Stimulated activated CD4-positive, alpha-beta T cell treated with anti-CD3 and anti-CD28 coated beads, Interleukin-12 subunit alpha, Interleukin-12 subunit beta, amount 100 ng/mL, for 4 hours (primary cell): ENCODE results near the gene SLC30A10.
"Not testable (repeated sequence)": the region's sequence is repeated elsewhere in the genome, so short reads cannot be mapped to it uniquely, and the experiment has no call there.

Experiments used
- DNase-seq: peaks from one replicate; pipeline ENCODE4 v3.0.0-alpha.2; 2020

Gene SLC30A10

DNA sequence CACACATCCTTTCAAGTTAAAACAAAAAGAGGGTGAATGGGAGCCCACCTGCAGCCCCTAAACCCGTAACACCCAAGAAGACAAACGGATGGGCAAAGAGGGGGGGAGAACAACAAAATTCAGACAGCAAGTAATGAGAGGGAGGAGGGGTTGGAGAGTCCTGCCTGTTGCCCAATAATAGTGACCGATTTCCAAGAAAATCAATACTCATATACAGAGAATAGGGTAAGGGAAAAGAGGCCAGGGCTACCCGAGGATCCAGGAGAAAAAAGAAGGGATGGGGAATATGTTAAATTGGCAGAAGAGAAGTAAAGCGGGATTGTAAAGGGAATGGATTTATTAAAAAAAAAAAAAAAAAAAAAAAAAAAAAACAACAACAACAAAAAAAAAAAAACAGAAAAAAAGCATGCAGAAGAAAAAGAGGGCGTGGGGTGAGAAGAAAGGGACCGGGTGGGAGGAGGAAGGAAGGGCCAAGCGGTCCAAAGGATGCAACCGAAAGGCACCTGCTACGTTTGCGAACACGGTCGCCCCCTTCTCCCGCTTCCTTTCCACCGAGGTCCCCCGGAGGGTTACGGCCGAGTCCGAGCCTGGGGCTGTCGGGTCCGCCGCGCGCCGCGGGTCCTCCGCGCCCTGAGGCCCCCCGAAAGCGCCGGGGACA, 930 bp downstream of the SLC30A10 start:
- no peak for DNase-seq

DNA sequence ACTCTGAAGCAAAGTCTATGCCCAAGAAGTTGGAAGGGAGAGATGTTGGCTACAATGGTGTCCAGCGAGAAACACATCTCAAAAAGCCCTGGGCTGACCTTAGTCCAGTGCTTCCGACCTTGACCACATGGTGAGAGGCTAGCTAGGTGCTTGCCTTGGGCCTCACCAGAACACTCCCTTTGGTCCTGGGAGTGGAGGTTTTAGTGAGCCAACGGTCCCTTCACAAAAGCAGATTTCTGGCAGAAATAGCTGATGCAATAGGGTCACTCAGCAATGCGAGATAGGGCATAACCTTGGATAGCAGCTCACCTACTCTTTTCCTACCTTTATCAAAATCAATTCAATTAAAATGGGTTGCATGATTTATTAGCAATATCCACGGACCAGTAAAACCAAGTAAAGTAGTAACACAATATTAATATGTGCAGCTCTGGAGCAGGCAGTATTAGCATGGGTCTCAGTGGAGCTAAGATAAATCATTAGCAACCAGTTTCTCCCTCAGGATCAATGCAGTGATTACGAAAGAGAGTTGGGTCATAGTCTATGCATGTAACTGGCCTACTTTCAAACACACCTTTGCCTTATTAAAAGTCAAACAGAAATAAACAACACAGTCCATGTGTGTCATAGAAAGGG, 1.9 kb downstream of the SLC30A10 start:
- DNase-seq = no peak

DNA sequence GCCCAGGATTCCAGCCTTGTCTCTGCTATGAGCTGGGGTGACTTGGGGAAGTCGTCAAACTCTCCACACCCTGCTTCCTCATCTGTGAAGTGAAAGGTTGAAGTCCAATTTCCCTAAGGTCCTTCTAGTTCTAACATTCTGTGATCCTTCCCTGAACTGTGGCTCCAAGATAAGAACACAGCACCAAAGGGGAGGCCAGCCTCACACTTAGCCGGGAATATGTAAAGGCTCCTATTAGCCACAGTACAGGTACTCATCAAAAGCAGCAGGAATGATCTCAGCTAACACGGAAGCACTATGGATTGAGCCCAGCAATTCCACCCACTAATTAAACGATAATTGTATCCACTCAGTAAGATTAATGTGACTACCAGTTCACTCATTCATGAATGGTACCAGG, 4.0 kb downstream of the SLC30A10 start:
- no peak for DNase-seq

DNA sequence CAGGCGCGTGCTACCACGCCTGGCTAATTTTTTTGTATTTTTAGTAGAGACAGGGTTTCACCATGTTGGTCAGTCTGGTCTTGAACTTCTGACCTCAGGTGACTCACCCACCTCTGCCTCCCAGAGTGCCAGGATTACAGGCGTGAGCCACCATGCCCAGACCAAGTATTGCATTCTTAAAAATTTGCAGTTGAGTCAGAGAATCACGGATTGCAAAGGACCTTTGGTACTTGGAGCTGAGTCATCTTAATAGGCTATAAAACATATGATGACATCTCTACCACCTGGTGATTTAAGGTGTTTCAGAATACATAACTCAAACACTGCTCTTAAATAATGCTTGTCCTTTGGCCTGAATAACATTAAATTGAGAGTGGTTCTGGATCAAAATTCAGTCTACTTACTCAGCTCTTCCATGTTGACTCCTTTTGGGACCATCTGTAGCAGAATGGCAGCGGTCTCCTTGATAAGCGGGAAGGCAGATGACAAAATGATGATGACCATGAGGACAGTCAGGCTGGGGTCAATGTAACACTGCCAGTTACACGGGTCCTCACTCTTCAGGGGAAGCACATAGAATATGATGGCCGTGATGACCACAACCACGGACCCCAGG, 10.4 kb downstream of the SLC30A10 start:
- DNase-seq = no peak

DNA sequence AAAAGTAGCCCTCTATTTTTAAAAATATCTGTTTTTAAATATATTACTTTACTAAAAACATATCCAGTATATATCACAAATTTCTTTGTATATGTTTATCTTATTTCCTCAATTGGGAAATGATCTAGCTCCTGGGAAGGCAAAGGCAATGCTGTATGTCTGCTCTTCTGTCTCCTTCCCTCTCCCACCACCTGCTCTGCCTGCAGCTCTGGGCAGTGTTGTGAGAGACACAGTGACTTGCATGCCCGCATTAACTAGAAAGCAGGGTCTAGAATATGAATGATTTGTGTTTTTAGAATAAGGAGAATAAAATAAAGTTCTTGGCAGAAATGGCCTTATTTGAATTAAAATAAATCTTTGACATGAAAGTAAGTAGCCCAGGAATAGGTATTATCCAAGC, 11.1 kb downstream of the SLC30A10 start:
- no peak for DNase-seq

DNA sequence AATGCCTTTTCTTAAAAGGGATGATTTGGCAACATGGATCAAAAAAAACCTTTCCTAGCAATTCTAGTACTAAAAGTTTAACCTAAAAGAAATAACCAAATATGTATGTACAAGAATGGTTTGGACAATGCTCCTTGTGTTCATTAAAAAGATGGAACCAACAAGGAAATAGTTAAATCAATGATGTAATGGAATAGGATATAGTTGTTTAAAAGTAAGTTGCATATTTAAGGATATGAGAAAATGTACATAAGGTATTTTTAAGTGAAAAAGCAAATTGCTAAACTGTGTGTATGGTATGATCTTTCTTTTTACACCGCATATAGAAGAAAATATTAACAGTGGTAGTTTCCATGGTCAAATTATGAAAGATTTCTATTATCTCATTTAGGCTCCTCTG, 12.1 kb downstream of the SLC30A10 start:
- no peak for DNase-seq

DNA sequence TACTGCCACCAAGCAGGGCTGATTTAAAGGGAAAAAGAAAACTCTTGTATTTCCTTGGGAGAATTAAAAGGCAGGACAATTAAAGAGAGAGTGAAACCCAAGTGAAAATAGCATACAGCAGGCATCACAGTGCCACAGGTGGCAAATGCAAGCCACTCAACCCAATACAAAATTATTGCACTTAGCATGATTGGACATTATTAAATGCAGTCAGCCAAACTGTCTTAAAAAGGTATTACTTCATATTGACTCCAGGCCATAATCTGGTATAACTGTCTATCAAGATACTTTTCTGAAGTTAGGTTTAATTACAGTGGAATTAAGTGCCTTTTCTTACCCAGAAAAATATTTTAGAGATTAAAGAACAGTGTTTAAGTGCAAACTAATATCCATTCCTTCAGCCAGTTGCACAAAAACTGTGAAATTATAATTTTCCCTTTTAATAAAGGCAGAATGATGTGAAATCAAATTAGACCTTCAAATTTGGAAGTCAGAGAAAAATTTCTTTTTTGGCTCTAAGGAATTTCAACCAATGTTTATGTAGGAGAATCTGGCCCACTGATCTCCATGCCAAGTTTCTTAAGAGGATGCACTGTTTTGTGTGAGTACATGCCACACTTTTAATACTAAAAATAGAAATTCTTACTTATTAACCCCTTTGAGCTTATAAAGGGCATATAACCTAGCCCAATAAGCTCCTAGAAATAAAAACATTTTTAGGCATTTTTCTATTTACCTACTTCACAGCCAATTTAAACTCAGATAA, 15.2 kb downstream of the SLC30A10 start:
- no peak for DNase-seq

DNA sequence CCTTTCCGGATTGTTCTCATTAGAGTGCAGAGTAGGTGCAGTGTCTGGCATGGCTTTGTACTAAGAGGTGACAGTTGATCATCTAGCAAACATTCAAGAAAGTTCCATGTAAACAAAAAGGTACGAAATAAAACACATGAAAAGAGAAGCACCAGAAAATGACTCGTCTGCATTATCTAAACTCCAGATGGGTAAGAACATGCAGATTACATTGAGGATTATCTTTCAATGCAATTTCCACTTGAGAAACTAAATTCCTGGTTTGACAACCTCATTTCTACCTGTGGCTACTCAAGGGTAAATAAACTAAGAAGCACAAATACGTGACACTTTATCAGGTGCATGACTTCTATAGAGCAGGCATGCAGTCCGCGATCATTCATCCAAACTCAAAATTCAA, 17.6 kb downstream of the SLC30A10 start:
- DNase-seq = no peak

DNA sequence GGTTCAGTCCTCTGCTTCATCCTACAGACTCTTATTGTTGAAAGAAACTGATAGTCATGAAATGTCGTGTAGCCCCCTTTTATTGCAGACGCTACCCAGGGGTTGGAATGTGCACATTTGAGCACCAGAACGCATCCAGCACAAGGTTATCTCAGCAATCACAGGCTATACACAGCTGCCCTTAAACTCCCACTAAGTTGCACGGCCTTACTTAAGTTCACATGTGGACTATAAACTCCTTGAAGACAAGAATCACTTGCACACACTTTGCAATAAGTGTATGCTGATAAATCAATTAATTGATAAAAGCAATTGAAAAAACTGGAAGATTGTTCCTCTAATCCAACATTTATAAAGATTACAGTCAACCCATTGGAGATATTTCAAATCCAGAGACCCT, 18.9 kb downstream of the SLC30A10 start:
- no peak for DNase-seq

DNA sequence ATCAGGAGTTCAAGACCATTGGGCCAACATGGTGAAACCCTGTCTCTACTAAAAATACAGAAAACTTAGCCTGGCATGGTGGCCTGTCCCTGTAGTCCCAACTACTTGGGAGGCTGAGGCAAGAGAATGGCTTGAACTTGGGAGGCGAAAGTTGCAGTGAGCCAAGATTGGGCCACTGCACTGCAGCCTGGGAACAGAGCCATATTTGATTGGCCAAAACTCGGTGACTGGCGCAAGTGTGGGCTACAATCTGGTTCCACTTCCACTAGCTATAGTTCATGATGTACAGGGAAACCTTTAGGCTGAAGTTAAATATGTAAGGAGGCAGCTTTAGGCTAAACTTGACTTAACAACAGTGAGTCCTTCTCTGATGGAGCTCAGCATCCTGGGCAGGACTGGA, 20.2 kb downstream of the SLC30A10 start:
- DNase-seq = no peak

DNA sequence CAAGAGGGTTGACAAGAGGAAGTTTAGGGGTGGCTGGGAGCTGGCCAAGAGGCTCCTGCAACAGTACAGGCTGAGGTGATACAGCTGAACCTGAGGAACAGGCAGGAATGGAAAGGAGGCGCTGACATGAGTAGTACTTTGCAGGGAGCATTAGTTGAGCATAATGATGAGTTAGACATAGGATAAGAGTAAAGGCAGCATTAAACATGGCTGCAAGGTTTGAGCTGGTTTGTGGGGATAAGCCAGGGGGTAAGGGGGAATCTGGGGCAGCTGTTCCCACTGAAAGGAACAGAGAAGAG, 20.6 kb downstream of the SLC30A10 start:
- no peak for DNase-seq

DNA sequence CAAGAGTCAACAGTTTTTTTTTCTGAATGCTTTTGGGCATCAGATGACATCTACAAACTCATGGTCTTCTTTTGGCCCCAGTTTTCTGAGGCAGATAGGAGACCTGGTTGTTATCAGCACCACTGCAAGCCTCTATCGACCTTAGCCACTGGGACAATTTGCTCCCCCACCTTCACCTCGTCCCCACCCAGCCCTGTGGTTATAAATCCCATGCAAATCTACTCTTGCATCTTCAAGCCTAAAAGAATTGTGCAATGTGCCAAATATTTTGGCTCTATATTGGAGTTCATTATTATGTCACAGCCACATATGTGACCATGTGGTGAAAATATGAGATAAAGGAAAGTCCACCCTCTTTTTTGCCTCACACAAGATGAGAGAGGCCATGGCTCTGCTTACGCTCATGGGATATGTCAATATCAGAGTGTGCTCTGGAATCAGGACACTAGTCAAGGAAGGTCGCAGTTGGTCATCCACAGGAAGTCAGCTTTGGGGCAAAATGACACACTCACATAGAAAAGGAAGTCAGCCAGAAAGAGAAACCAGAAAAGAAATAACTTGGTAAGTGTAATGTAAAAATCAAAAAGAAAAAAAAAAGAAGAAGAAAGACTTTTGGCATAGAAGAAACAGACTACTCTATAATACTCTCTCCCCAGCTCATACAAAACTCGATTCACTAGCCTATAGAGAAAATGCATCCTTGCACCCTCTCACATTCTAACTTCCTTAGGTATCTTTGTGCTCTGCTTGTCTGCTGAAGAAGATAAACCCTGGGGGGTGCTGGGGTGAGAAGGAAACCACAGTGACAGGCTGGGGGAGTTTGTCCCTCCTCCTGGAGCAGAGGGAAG, 21.2 kb downstream of the SLC30A10 start:
- no peak for DNase-seq

DNA sequence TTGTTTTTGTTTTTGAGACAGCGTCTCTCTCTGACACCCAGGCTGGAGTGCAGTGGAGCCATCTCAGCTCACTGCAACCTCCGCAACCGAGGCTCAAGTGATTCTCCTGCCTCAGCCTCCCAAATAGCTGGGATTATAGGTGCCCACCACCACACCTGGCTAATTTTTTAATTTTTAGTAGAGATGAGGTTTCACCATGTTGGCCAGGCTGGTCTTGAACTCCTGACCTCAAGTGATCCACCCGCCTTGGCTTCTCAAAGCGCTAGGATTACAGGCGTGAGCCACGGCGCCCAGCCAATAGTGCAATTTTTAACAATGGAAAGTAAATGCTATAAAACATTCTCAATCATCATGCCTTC, 21.8 kb downstream of the SLC30A10 start:
- not testable (repeated sequence) for DNase-seq

DNA sequence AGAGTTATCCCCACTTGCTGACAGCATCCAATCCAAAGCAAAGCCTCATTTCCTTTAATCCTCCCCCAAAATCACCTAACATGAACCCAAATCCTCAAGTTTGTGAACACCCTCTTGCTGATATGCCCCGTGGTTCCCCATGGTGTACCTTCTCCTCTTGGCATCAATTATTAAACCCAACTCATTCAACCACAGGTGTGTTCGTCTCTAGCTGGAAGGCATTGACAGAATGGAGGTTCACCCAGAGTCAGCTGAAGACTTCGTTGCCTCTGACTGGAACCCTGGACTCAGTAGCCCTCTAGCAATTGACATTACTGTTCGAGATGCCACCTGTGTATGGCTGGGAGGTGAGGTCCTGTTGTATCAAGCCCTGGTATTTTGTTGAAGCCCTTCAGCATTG, 22.8 kb downstream of the SLC30A10 start:
- no peak for DNase-seq

DNA sequence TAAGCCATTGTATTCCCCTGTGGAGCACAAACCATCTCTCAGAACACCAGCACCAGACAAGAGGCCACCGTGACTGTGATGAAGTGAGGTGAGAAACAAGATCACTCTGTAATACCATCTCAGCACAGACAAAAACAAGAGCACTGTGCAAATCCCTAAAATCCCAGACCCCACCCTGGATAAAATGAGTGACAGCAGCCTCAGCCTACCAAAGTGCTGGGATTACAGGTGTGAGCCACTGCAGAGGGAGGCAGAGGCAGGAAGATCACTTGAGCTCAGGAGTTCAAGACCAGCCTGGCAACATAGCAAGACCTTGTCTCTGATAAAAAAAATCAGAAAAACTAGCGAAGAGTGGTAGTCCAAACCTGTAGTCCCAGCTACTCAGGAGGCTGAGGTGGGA, 23.4 kb downstream of the SLC30A10 start:
- no peak for DNase-seq

DNA sequence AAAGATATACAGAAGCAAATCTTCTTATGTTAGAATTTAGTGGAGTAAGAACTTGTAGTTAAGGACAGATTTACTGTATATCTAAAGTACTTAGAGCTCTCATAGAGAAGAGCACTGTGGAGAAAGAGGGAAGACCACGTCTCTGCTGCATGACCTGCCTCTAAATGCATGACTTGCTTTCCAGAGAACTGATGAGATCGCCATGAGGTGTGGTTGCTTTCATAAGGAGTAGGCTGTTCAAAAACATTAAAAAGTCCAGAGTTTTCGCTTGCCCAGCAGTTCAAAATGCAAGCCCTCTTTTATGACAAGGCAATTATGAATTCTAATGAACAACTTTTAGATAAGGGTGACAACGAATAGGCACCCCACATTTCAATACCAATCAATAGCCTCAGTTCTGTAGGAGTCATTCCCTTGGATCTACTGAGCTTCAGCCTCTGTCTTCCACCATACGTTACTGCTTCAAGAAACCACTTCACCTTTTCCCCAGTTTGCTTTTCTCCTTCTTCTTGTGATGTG, 24.9 kb downstream of the SLC30A10 start:
- no peak for DNase-seq

DNA sequence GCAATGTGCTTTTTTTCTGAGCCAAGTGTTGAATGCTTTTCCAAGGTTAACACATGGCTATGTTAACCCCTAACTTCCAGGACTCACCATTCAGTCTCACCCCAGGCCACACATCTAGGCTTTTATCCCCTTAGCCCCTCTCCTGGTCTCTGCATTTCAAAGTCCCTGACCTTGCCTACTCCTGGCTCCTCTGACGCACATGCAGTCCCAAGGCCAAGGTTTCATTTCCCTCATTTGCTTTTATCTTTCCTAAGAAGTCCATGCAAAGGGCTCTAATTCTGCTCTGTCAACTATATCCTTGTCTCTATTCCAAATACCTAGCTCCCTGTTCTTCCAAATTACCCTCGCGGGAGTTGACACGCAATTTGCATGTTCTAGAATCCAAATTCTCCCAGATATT, 25.4 kb downstream of the SLC30A10 start:
- no peak for DNase-seq

DNA sequence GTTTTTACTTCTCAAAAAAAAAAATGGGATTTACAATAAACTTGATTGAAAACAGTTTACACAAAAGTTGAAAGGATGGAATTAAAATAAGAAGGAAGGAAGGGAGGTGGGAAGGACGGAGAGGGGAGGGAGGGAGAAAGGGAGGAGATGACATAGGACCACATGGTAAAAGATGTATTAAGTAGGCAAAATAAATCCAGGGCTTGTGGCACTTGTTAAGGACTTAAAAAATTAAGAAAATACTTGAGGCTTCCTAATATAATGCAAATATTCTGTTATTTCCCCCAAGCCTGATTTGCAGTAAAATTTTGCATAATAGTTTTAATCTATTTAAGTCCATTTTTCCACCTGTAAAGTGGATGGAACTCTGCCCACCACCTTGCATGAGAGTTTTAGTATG, 27.5 kb downstream of the SLC30A10 start:
- DNase-seq = no peak

DNA sequence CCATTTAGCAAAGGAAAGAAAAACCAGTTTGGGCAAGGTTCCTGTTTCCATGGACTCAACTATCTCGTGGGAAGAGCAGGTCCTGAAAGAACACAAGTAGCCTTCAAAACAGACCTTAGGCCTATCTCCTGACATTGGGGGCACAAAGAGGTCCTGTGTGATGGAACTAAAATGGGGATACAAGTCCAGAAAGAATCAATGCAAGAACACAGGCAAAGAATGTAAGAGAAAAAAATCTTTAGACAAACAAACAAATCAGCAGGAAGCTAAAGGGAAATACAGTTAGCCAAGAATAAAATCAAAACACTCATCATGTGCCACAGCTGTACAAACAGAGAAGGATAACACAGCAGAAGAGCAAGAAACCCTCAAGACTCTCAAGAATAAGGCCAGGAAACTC, 28.2 kb downstream of the SLC30A10 start:
- DNase-seq = no peak

DNA sequence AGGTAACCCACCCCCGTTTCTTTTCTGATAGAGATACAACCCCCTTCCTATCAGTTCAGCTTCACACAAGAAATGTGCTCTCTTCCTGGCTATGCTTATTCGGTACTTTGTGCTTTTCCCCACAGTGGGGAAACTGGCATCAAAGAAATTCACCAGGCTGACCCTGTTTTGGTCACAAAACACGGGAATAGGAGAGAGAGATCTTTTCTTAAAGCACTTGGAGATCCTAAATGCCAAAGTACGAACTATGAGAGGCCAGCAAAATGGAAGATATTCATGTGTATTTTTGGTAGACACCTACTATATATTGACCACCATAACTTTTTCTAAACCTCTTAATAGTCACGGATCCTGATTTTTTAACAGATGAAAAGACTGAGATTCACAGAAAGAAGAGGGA, 30.0 kb downstream of the SLC30A10 start:
- DNase-seq = no peak

DNA sequence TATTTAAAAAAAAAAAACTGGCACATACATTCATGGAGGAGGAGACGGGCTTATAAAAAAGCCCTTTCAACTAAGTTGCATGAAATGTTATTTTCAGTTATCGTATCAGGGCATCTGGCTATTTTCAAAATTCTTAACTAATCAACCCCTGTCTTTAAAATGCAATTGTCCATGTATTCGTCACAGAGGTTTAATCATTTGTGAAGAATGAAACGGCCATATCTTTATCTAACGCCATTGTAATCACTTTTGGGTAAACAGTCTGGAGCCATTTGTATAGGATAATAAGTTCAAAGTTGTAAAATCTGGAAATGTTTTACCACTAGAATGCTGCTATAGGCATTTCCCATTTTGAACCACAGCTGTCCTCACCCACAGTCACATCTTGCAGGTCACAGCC, 30.4 kb downstream of the SLC30A10 start:
- DNase-seq = no peak

DNA sequence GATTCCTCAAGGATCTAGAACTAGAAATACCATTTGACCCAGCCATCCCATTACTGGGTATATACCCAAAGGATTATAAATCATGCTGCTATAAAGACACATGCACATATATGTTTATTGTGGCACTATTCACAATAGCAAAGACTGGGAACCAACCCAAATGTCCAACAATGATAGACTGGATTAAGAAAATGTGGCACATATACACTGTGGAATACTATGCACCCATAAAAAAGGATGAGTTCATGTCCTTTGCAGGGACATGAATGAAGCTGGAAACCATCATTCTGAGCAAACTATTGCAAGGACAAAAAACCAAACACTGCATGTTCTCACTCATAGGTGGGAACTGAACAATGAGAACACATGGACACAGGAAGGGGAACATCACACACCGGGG, 36.1 kb downstream of the SLC30A10 start:
- not testable (repeated sequence) for DNase-seq

DNA sequence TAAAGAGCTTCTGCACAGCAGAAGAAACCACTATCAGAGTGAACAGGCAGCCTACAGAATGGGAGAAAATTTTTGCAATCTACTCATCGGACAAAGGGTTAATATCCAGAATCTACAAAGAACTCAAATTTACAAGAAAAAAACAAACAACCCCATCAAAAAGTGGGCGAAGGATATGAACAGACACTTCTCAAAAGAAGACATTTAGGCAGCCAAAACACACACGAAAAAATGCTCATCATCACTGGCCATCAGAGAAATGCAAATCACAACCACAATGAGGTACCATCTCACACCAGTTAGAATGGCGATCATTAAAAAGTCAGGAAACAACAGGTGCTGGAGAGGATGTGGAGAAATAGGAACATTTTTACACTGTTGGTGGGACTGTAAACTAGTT, 36.5 kb downstream of the SLC30A10 start:
- not testable (repeated sequence) for DNase-seq
